HepG2 (cell line): ENCODE measurements around the gene TBL3. TPM values are rescaled to one million over a fixed set of nuclear protein-coding genes. Genes with fewer than 3 reads are reported as not detected.

Source experiments
- FOXO1 ChIP-seq: sonication (generic); formaldehyde crosslinking; IDR thresholded peaks from 2 replicates; pipeline ENCODE4 v1.4.0; 2020; ENCODE audit warnings: missing genetic modification reagents
- MEF2D ChIP-seq: sonication (generic); formaldehyde crosslinking; IDR thresholded peaks from 2 replicates; pipeline ENCODE4 v1.5.1; 2020; ENCODE audit warnings: mild to moderate bottlenecking, missing genetic modification reagents
- NFE2L1 ChIP-seq: sonication (generic); formaldehyde crosslinking; IDR thresholded peaks from 2 replicates; pipeline ENCODE4 v1.4.0; 2020; ENCODE audit warnings: missing genetic modification reagents, mild to moderate bottlenecking, borderline replicate concordance
- PAWR ChIP-seq: sonication (generic); formaldehyde crosslinking; IDR thresholded peaks from 2 replicates; pipeline ENCODE4 v1.4.0; 2020; ENCODE audit warnings: missing genetic modification reagents, mild to moderate bottlenecking, borderline replicate concordance
- PLRG1 ChIP-seq: fragments of 450-650 bp; conservative IDR thresholded peaks from 2 replicates; pipeline ENCODE4 v1.6.1; 2016
- PRMT3 ChIP-seq: sonication (generic); formaldehyde crosslinking; IDR thresholded peaks from 2 replicates; pipeline ENCODE4 v1.8.1; 2022; ENCODE audit warnings: low read depth, mild to moderate bottlenecking, moderate library complexity, missing genetic modification reagents, borderline replicate concordance
- RARG ChIP-seq: sonication (generic); formaldehyde crosslinking; IDR thresholded peaks from 2 replicates; pipeline ENCODE4 v1.4.0; 2020; ENCODE audit warnings: low read depth, mild to moderate bottlenecking, missing genetic modification reagents
- RXRA ChIP-seq: sonication (generic); formaldehyde crosslinking; IDR thresholded peaks from 2 replicates; pipeline ENCODE4 v1.5.1; 2020; ENCODE audit warnings: missing genetic modification reagents
- SP4 ChIP-seq: sonication (generic); formaldehyde crosslinking; IDR thresholded peaks from 2 replicates; pipeline ENCODE4 v1.8.1; 2023; ENCODE audit warnings: mild to moderate bottlenecking, missing genetic modification reagents
- ZNF256 ChIP-seq: sonication (generic); formaldehyde crosslinking; conservative IDR thresholded peaks from 2 replicates; pipeline ENCODE4 v1.4.0; 2020; ENCODE audit warnings: missing genetic modification reagents
- ZNF383 ChIP-seq: sonication (generic); formaldehyde crosslinking; IDR thresholded peaks from 2 replicates; pipeline ENCODE4 v1.4.0; 2020; ENCODE audit warnings: missing genetic modification reagents, mild to moderate bottlenecking, borderline replicate concordance
- ZNF430 ChIP-seq: sonication (generic); formaldehyde crosslinking; IDR thresholded peaks from 2 replicates; pipeline ENCODE4 v1.9.0; 2021; ENCODE audit warnings: mild to moderate bottlenecking, missing genetic modification reagents
- ZNF44 ChIP-seq: sonication (generic); formaldehyde crosslinking; IDR thresholded peaks from 2 replicates; pipeline ENCODE4 v1.5.1; 2020; ENCODE audit warnings: mild to moderate bottlenecking, missing genetic modification reagents
- ZNF546 ChIP-seq: sonication (generic); formaldehyde crosslinking; conservative IDR thresholded peaks from 2 replicates; pipeline ENCODE4 v1.8.1; 2023; ENCODE audit warnings: mild to moderate bottlenecking, missing genetic modification reagents
- ZSCAN22 ChIP-seq: sonication (generic); formaldehyde crosslinking; IDR thresholded peaks from 2 replicates; pipeline ENCODE4 v1.4.0; 2020; ENCODE audit warnings: mild to moderate bottlenecking, missing genetic modification reagents
- polyA plus RNA-seq, 8 experiments: library from polyadenylated mRNA; depleted of rRNA in 3 of 8; stranded (reverse) in 7 of 8; unstranded in 1 of 8; fragments of >200 nt; fragmentation: Illumina TruSeq in 4 of 8; extraction: Trizol in 4 of 8; gene quantifications; 2 replicates each; pipeline versions ENCODE4 v1.2.1 to v1.2.3, GENCODE V29; 2011 to 2016; ENCODE audit warnings: low read depth in 4 of 8, missing spikeins in 1 of 8, mixed read lengths in 1 of 8; ENCODE audit not compliant: insufficient read depth in 1 of 8
- total RNA-seq, 5 experiments: library from RNA; depleted of rRNA; stranded (reverse); fragments of >200 nt; fragmentation: Illumina TruSeq; extraction: Trizol; gene quantifications; 2 replicates each; pipeline ENCODE4 v1.2.3, GENCODE V29; 2016; ENCODE audit warnings: low read depth in 1 of 5
- TF ChIP-seq, protein P1 (sequence below): IDR thresholded peaks from 2 replicates; pipeline ENCODE4 v1.6.1; 2016; ENCODE audit warnings: low read depth, missing genetic modification reagents, missing compliant biosample characterization
- TF ChIP-seq, protein P2 (sequence below): sonication (generic); formaldehyde crosslinking; IDR thresholded peaks from 2 replicates; pipeline ENCODE4 v1.5.1; 2020; ENCODE audit warnings: mild to moderate bottlenecking, missing genetic modification reagents, borderline replicate concordance
- TF ChIP-seq, protein P3 (sequence below): sonication (generic); formaldehyde crosslinking; IDR thresholded peaks from 2 replicates; pipeline ENCODE4 v1.4.0; 2020; ENCODE audit warnings: missing genetic modification reagents, borderline replicate concordance
- TF ChIP-seq, protein P4 (sequence below): sonication (generic); formaldehyde crosslinking; IDR thresholded peaks from 2 replicates; pipeline ENCODE4; 2020; ENCODE audit warnings: missing genetic modification reagents, mild to moderate bottlenecking, borderline replicate concordance

The TBL3 gene
- total and polyA plus RNA-seq, 2 of the 13 experiments (the other 11 are each of a cell fraction or from before 2014, with no cell fraction given): 16.8 to 38.0 TPM

DNA sequence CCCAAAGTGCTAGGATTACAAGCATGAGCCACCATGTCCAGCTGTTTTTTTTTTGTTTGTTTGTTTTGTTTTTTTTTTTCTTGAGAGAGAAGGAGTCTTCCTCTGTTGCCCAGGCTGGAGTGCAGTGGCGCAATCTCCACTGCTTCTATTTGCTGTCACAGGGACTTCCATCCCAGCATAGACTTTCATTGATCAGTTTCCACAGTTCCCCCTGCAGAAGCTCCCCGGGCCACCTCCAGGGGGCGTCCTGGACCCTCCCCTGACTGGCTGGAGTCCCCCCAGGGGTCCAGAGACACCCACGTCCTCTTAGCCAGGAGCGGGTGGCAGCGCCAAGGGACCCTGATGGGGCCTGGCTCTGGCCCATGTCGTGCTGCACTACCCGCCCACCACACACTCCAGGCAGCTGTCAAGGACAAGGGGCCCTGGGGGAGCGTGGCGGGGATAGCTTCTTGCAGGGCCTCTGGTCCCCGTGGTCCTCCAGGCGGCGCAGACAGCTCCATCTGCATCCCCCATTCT lies 44.6 kb downstream of the TBL3 start (continued):
- TF ChIP-seq NFE2L1 (no peak), ZSCAN22 (CRISPR knock-in tag) (no peak), ZNF44 (no peak), MEF2D (no peak), RXRA (CRISPR knock-in tag) (no peak), ZNF546 (CRISPR knock-in tag) (no peak), ZNF383 (no peak), PRMT3 (CRISPR knock-in tag) (no peak), SP4 (no peak), ZNF256 (no peak), PLRG1 (no peak), FOXO1 (CRISPR knock-in tag) (no peak), PAWR (no peak), RARG (CRISPR knock-in tag) (no peak), ZNF430 (no peak)
- TF ChIP-seq, protein P1, sequence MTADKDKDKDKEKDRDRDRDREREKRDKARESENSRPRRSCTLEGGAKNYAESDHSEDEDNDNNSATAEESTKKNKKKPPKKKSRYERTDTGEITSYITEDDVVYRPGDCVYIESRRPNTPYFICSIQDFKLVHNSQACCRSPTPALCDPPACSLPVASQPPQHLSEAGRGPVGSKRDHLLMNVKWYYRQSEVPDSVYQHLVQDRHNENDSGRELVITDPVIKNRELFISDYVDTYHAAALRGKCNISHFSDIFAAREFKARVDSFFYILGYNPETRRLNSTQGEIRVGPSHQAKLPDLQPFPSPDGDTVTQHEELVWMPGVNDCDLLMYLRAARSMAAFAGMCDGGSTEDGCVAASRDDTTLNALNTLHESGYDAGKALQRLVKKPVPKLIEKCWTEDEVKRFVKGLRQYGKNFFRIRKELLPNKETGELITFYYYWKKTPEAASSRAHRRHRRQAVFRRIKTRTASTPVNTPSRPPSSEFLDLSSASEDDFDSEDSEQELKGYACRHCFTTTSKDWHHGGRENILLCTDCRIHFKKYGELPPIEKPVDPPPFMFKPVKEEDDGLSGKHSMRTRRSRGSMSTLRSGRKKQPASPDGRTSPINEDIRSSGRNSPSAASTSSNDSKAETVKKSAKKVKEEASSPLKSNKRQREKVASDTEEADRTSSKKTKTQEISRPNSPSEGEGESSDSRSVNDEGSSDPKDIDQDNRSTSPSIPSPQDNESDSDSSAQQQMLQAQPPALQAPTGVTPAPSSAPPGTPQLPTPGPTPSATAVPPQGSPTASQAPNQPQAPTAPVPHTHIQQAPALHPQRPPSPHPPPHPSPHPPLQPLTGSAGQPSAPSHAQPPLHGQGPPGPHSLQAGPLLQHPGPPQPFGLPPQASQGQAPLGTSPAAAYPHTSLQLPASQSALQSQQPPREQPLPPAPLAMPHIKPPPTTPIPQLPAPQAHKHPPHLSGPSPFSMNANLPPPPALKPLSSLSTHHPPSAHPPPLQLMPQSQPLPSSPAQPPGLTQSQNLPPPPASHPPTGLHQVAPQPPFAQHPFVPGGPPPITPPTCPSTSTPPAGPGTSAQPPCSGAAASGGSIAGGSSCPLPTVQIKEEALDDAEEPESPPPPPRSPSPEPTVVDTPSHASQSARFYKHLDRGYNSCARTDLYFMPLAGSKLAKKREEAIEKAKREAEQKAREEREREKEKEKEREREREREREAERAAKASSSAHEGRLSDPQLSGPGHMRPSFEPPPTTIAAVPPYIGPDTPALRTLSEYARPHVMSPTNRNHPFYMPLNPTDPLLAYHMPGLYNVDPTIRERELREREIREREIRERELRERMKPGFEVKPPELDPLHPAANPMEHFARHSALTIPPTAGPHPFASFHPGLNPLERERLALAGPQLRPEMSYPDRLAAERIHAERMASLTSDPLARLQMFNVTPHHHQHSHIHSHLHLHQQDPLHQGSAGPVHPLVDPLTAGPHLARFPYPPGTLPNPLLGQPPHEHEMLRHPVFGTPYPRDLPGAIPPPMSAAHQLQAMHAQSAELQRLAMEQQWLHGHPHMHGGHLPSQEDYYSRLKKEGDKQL (CRISPR knock-in tag): no peak
- TF ChIP-seq, protein P2, sequence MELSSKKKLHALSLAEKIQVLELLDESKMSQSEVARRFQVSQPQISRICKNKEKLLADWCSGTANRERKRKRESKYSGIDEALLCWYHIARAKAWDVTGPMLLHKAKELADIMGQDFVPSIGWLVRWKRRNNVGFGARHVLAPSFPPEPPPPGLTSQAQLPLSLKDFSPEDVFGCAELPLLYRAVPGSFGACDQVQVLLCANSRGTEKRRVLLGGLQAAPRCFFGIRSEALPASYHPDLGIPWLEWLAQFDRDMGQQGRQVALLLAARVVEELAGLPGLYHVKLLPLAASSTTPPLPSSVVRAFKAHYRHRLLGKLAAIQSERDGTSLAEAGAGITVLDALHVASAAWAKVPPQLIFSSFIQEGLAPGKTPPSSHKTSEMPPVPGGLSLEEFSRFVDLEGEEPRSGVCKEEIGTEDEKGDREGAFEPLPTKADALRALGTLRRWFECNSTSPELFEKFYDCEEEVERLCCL (CRISPR knock-in tag): no peak
- TF ChIP-seq, protein P3, sequence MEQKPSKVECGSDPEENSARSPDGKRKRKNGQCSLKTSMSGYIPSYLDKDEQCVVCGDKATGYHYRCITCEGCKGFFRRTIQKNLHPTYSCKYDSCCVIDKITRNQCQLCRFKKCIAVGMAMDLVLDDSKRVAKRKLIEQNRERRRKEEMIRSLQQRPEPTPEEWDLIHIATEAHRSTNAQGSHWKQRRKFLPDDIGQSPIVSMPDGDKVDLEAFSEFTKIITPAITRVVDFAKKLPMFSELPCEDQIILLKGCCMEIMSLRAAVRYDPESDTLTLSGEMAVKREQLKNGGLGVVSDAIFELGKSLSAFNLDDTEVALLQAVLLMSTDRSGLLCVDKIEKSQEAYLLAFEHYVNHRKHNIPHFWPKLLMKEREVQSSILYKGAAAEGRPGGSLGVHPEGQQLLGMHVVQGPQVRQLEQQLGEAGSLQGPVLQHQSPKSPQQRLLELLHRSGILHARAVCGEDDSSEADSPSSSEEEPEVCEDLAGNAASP (CRISPR knock-in tag): 0 out of 2 replicates have a peak, but pooled peaks have one; percentile 26
- TF ChIP-seq, protein P4, sequence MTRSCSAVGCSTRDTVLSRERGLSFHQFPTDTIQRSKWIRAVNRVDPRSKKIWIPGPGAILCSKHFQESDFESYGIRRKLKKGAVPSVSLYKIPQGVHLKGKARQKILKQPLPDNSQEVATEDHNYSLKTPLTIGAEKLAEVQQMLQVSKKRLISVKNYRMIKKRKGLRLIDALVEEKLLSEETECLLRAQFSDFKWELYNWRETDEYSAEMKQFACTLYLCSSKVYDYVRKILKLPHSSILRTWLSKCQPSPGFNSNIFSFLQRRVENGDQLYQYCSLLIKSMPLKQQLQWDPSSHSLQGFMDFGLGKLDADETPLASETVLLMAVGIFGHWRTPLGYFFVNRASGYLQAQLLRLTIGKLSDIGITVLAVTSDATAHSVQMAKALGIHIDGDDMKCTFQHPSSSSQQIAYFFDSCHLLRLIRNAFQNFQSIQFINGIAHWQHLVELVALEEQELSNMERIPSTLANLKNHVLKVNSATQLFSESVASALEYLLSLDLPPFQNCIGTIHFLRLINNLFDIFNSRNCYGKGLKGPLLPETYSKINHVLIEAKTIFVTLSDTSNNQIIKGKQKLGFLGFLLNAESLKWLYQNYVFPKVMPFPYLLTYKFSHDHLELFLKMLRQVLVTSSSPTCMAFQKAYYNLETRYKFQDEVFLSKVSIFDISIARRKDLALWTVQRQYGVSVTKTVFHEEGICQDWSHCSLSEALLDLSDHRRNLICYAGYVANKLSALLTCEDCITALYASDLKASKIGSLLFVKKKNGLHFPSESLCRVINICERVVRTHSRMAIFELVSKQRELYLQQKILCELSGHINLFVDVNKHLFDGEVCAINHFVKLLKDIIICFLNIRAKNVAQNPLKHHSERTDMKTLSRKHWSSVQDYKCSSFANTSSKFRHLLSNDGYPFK (CRISPR knock-in tag): no peak
